ENCODE measurements around the gene THOC5.

The THOC5 gene

DNA sequence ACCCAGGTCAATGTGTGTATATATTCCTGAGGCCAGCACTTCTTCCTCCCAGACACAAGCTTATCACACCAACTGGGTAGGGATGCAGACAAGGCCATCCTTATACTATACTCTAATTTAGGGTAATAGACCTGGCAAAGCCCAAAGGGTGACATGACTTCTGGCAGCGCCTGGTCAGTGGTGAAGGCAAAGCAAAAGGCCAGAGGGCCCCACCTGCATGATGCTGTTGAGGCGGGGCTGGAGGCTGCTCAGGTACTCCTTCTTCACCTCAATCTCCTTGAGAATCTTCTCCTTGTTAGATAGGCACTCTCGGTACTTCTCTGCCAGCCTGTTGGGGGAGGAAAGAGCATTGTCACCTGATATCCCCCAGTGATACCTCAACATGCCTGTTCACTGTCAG is 17.1 kb downstream of the THOC5 start:
- DNase-seq (ENCODE audit: low read depth in 1 of 2, low spot score in 1 of 2): no peak
- Histone ChIP-seq H3K27ac (replicated peaks) (no peak overlapping the region), H3K27me3 (ENCODE audit: insufficient read depth, poor library complexity, severe bottlenecking) (no peaks in the 10 kb centered on the region), H3K4me3 (replicated peaks; ENCODE audit: insufficient read depth, low read length) (no peak overlapping the region)
- TF ChIP-seq, protein P1, sequence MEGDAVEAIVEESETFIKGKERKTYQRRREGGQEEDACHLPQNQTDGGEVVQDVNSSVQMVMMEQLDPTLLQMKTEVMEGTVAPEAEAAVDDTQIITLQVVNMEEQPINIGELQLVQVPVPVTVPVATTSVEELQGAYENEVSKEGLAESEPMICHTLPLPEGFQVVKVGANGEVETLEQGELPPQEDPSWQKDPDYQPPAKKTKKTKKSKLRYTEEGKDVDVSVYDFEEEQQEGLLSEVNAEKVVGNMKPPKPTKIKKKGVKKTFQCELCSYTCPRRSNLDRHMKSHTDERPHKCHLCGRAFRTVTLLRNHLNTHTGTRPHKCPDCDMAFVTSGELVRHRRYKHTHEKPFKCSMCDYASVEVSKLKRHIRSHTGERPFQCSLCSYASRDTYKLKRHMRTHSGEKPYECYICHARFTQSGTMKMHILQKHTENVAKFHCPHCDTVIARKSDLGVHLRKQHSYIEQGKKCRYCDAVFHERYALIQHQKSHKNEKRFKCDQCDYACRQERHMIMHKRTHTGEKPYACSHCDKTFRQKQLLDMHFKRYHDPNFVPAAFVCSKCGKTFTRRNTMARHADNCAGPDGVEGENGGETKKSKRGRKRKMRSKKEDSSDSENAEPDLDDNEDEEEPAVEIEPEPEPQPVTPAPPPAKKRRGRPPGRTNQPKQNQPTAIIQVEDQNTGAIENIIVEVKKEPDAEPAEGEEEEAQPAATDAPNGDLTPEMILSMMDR (IDR thresholded peaks at IDR 0.05; ENCODE audit: insufficient read depth, low read length): no peak
- TF ChIP-seq GABPA (IDR thresholded peaks at IDR 0.05; ENCODE audit: low read depth): no peak
- TF ChIP-seq, protein P2, sequence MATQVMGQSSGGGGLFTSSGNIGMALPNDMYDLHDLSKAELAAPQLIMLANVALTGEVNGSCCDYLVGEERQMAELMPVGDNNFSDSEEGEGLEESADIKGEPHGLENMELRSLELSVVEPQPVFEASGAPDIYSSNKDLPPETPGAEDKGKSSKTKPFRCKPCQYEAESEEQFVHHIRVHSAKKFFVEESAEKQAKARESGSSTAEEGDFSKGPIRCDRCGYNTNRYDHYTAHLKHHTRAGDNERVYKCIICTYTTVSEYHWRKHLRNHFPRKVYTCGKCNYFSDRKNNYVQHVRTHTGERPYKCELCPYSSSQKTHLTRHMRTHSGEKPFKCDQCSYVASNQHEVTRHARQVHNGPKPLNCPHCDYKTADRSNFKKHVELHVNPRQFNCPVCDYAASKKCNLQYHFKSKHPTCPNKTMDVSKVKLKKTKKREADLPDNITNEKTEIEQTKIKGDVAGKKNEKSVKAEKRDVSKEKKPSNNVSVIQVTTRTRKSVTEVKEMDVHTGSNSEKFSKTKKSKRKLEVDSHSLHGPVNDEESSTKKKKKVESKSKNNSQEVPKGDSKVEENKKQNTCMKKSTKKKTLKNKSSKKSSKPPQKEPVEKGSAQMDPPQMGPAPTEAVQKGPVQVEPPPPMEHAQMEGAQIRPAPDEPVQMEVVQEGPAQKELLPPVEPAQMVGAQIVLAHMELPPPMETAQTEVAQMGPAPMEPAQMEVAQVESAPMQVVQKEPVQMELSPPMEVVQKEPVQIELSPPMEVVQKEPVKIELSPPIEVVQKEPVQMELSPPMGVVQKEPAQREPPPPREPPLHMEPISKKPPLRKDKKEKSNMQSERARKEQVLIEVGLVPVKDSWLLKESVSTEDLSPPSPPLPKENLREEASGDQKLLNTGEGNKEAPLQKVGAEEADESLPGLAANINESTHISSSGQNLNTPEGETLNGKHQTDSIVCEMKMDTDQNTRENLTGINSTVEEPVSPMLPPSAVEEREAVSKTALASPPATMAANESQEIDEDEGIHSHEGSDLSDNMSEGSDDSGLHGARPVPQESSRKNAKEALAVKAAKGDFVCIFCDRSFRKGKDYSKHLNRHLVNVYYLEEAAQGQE (IDR thresholded peaks at IDR 0.05; ENCODE audit: insufficient replicate concordance, low read depth): no peak
- no peak for TF ChIP-seq POLR2AphosphoS5 (IDR thresholded peaks at IDR 0.05; ENCODE audit: low read depth)
- TF ChIP-seq SPI1 (IDR thresholded peaks at IDR 0.05; ENCODE audit: borderline replicate concordance, low read depth): no peak

- Histone ChIP-seq H3K27ac (replicated peaks) (no peak overlapping the region), H3K27me3 (ENCODE audit: insufficient read depth, poor library complexity, severe bottlenecking) (no peaks in the 10 kb centered on the region), H3K4me3 (replicated peaks; ENCODE audit: insufficient read depth, low read length) (no peak overlapping the region)
- TF ChIP-seq POLR2AphosphoS5 (IDR thresholded peaks at IDR 0.05; ENCODE audit: low read depth) (no peak), SPI1 (IDR thresholded peaks at IDR 0.05; ENCODE audit: borderline replicate concordance, low read depth) (no peak), GABPA (IDR thresholded peaks at IDR 0.05; ENCODE audit: low read depth) (no peak)
- TF ChIP-seq, protein P2 (IDR thresholded peaks at IDR 0.05; ENCODE audit: insufficient replicate concordance, low read depth): no peak
- TF ChIP-seq, protein P1 (IDR thresholded peaks at IDR 0.05; ENCODE audit: insufficient read depth, low read length): no peak
- DNase-seq (ENCODE audit: low read depth in 1 of 2, low spot score in 1 of 2): no peak
Observed at GRCh38 chr22:29531419-29531818, 22.1 kb downstream of the THOC5 start.

DNA sequence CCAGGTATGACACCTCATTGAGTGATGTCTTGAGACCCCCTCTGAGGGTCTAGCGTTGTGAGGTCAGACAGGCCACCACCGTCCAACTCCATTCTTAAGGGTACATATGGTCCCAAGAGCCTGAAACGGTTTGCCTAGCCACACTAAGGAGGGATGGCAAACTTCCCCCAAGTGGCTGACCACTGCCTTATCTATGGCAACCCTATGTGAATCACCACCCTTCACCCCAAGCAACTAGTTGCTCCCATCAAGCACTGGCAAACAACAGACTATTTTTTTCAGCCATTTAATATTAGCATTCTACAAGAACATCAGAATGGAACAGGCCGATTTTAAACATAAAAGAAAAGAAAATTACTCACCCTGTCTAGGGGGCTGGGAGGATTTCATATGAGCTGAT is 22.8 kb downstream of the THOC5 start:
- DNase-seq (ENCODE audit: low read depth in 1 of 2, low spot score in 1 of 2): no peak
- Histone ChIP-seq H3K4me3 (replicated peaks; ENCODE audit: insufficient read depth, low read length) (no peak overlapping the region), H3K27me3 (ENCODE audit: insufficient read depth, poor library complexity, severe bottlenecking) (no peaks in the 10 kb centered on the region), H3K27ac (replicated peaks) (no peak overlapping the region)
- TF ChIP-seq POLR2AphosphoS5 (IDR thresholded peaks at IDR 0.05; ENCODE audit: low read depth) (no peak), SPI1 (IDR thresholded peaks at IDR 0.05; ENCODE audit: borderline replicate concordance, low read depth) (no peak), GABPA (IDR thresholded peaks at IDR 0.05; ENCODE audit: low read depth) (no peak)
- TF ChIP-seq, protein P2 (IDR thresholded peaks at IDR 0.05; ENCODE audit: insufficient replicate concordance, low read depth): no peak
- TF ChIP-seq, protein P1 (IDR thresholded peaks at IDR 0.05; ENCODE audit: insufficient read depth, low read length): no peak
